ENCODE results near the gene THSD4. TPM values are rescaled to one million over a fixed set of nuclear protein-coding genes. Genes with fewer than 3 reads are reported as not detected.

THSD4 gene
- total and polyA plus RNA-seq, 2 of the 4 experiments (the other 2 are of a cell fraction) = 25.5 to 31.1 TPM

DNA sequence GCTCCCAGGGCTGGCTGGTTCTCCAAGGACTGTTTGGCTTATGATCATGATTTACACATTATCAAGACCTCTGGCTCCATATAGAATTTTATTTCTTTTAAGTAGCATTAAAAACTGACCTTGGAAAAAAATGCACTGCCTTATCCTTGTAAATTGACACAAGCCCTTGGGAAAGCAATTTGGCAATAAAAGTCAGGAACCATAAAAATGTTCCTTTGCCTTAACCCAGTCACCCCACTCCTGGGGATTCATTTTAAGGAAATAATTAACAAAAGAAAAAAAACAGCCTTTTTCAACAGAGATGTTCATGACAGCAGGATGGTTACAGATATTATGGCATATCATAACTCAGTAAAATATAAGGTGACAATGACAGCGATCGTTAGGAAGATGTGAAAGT is 643.4 kb downstream of the THSD4 start:
- no peaks in the 10 kb centered on the region for H3K27me3 ChIP-seq (ENCODE audit: control insufficient read depth, insufficient read depth, low read length)
- dilution Hi-C loops (cut with HindIII; ENCODE audit: low sequenced_read_pairs, unreplicated experiment) (no loop called here), in situ Hi-C loops (cut with MboI; ENCODE audit: low sequenced_read_pairs) (no loop called here), intact Hi-C loops (cut with micrococcal nuclease) (no loop called here)
- no peak overlapping the region for H2BK5ac ChIP-seq (ENCODE audit: low read depth, low read length, poor library complexity, severe bottlenecking)
- H3K4me1 ChIP-seq (ENCODE audit: control insufficient read depth, insufficient read depth, low read length) = peaks cover 2% of the 10 kb centered on the region; the same call in 1 of the 2 replicates
- H3K4me3 ChIP-seq (ENCODE audit: insufficient read depth, low read depth, low read length) = no peak overlapping the region
- CTCF ChIA-PET = interaction anchor here (0.5 kb wide), 1 partner anchor 15 kb away, joined by 4 read pairs; no protein-coding TSS in a partner anchor
- no peaks in the 10 kb centered on the region for H4K20me1 ChIP-seq (ENCODE audit: insufficient read depth, low read length)
- WGBS, 2 experiments (ENCODE audit: extremely low coverage in 2 of 2, insufficient read length in 1 of 2) = no CpG with 5 or more reads among the region's 2 CpGs
- no peaks in the 10 kb centered on the region for H3K79me1 ChIP-seq (ENCODE audit: low read depth in 1 of 2, low read length in 2 of 2)
- no peak overlapping the region for H2BK120ac ChIP-seq (ENCODE audit: low read depth, low read length)
- H2AFZ ChIP-seq (replicated peaks; ENCODE audit: low read length, poor library complexity) = no peak overlapping the region
- no peak overlapping the region for H3K56ac ChIP-seq (ENCODE audit: extremely low read depth, insufficient read depth, low read length)
- H3K18ac ChIP-seq (ENCODE audit: low read depth, low read length) = no peak overlapping the region
- POLR2A ChIA-PET (ENCODE audit: unreplicated experiment) = no interaction called here
- peaks cover 7% of the 10 kb centered on the region for H3K9me1 ChIP-seq (ENCODE audit: insufficient read depth, low read length)
- no peak overlapping the region for H3K27ac ChIP-seq (ENCODE audit: insufficient read depth, low read length)
- ATAC-seq (ENCODE audit: low read depth) (no peak), DNase-seq (no peak)
- peaks cover 9% of the 10 kb centered on the region for H3K9me3 ChIP-seq (ENCODE audit: control insufficient read depth, insufficient read depth, low read length)
- no peak overlapping the region for H3K4ac ChIP-seq (ENCODE audit: low read depth, low read length)
- TF ChIP-seq MAFK (IDR thresholded peaks at IDR 0.05; ENCODE audit: low read depth, low read length) = no peak
- TF ChIP-seq, protein P1, sequence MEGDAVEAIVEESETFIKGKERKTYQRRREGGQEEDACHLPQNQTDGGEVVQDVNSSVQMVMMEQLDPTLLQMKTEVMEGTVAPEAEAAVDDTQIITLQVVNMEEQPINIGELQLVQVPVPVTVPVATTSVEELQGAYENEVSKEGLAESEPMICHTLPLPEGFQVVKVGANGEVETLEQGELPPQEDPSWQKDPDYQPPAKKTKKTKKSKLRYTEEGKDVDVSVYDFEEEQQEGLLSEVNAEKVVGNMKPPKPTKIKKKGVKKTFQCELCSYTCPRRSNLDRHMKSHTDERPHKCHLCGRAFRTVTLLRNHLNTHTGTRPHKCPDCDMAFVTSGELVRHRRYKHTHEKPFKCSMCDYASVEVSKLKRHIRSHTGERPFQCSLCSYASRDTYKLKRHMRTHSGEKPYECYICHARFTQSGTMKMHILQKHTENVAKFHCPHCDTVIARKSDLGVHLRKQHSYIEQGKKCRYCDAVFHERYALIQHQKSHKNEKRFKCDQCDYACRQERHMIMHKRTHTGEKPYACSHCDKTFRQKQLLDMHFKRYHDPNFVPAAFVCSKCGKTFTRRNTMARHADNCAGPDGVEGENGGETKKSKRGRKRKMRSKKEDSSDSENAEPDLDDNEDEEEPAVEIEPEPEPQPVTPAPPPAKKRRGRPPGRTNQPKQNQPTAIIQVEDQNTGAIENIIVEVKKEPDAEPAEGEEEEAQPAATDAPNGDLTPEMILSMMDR (conservative IDR thresholded peaks at IDR 0.05; ENCODE audit: low read depth, low read length) = no peak
- TF ChIP-seq, protein P2, sequence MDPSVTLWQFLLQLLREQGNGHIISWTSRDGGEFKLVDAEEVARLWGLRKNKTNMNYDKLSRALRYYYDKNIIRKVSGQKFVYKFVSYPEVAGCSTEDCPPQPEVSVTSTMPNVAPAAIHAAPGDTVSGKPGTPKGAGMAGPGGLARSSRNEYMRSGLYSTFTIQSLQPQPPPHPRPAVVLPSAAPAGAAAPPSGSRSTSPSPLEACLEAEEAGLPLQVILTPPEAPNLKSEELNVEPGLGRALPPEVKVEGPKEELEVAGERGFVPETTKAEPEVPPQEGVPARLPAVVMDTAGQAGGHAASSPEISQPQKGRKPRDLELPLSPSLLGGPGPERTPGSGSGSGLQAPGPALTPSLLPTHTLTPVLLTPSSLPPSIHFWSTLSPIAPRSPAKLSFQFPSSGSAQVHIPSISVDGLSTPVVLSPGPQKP (IDR thresholded peaks at IDR 0.05; ENCODE audit: borderline replicate concordance, low read depth, low read length) = no peak
- no peak overlapping the region for H2BK15ac ChIP-seq (ENCODE audit: low read depth, low read length)
- no peak overlapping the region for H3K14ac ChIP-seq (replicated peaks; ENCODE audit: low read depth, low read length)
- peaks cover 12% of the 10 kb centered on the region for H3K36me3 ChIP-seq (ENCODE audit: control insufficient read depth, insufficient read depth, low read length)
- no peak overlapping the region for H2AK9ac ChIP-seq (replicated peaks; ENCODE audit: low read depth, low read length, poor library complexity)
- H2BK20ac ChIP-seq (ENCODE audit: low read depth, low read length) = no peak overlapping the region
- no peak overlapping the region for H2AK5ac ChIP-seq (ENCODE audit: low read depth, low read length)
- no peak overlapping the region for H4K5ac ChIP-seq (ENCODE audit: low read depth, low read length)
- no peak overlapping the region for H4K8ac ChIP-seq (ENCODE audit: low read depth in 2 of 2, low read length in 2 of 2)
- H3K23ac ChIP-seq (ENCODE audit: low read depth, low read length) = no peak overlapping the region
- BruUV-seq (replicated peaks) = no TSS peak
- no peak overlapping the region for H3K4me2 ChIP-seq (ENCODE audit: low read depth, low read length)
- H4K91ac ChIP-seq (ENCODE audit: insufficient read depth, low read depth, low read length) = no peak overlapping the region
- no peak overlapping the region for H3K9ac ChIP-seq (ENCODE audit: low read depth, low read length)

Data from IMR-90 (cell line).